ENCODE data around the gene SLC25A10.

The SLC25A10 gene

DNA sequence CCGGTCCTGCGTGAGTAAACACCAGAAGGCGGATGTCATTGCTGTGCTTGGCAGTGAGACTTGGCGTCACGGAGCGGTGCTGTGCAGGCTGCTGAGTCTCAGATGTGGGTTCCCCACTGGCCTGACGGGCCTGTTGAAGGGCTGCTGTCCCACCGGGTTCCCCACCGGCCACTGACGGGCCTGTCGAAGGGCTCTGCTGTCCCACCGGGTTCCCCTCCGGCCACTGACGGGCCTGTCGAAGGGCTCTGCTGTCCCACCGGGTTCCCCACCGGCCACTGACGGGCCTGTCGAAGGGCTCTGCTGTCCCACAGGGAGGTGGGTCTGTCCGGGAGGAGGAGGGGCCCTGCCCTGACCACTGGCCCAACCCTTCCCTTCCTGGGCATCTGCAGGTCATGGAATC is 25.5 kb upstream of the SLC25A10 start:
- Histone ChIP-seq H3K4me1 (ENCODE audit: low read length) (0 out of 2 replicates have a peak, but pooled peaks cover 16% of the 10 kb centered on the region), H3K9me3 (replicated peaks; ENCODE audit: insufficient read depth, low read length) (no peaks in the 10 kb centered on the region), H3K27ac (ENCODE audit: low read length) (no peak overlapping the region), H3F3A (ENCODE audit: insufficient read depth, low read length) (no peaks in the 10 kb centered on the region), H3K4me2 (ENCODE audit: low read depth, low read length) (no peak overlapping the region), H4K20me1 (ENCODE audit: insufficient read depth, low read length) (no peaks in the 10 kb centered on the region), H3K36me3 (replicated peaks; ENCODE audit: insufficient read depth, low read length) (peaks cover 9% of the 10 kb centered on the region), H2AFZ (ENCODE audit: low read length) (no peak overlapping the region), H3K4me3 (ENCODE audit: low read length) (no peak overlapping the region), H3K79me2 (ENCODE audit: low read length) (peaks cover 94% of the 10 kb centered on the region), H3K9me2 (replicated peaks; ENCODE audit: insufficient read depth, low read length) (no peaks in the 10 kb centered on the region), H3K27me3 (replicated peaks; ENCODE audit: insufficient read depth, low read length) (no peaks in the 10 kb centered on the region), H3K9ac (ENCODE audit: low read length) (no peak overlapping the region)
- TF ChIP-seq EZH2phosphoT487 (IDR thresholded peaks at IDR 0.05; ENCODE audit: low read length) (no peak), EZH2 (optimal IDR thresholded peaks at IDR 0.05; ENCODE audit: low read depth, low read length) (no peak)
- TF ChIP-seq, protein P1, sequence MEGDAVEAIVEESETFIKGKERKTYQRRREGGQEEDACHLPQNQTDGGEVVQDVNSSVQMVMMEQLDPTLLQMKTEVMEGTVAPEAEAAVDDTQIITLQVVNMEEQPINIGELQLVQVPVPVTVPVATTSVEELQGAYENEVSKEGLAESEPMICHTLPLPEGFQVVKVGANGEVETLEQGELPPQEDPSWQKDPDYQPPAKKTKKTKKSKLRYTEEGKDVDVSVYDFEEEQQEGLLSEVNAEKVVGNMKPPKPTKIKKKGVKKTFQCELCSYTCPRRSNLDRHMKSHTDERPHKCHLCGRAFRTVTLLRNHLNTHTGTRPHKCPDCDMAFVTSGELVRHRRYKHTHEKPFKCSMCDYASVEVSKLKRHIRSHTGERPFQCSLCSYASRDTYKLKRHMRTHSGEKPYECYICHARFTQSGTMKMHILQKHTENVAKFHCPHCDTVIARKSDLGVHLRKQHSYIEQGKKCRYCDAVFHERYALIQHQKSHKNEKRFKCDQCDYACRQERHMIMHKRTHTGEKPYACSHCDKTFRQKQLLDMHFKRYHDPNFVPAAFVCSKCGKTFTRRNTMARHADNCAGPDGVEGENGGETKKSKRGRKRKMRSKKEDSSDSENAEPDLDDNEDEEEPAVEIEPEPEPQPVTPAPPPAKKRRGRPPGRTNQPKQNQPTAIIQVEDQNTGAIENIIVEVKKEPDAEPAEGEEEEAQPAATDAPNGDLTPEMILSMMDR (IDR thresholded peaks at IDR 0.05; ENCODE audit: low read length), result no peak
- no peak for DNase-seq

DNA sequence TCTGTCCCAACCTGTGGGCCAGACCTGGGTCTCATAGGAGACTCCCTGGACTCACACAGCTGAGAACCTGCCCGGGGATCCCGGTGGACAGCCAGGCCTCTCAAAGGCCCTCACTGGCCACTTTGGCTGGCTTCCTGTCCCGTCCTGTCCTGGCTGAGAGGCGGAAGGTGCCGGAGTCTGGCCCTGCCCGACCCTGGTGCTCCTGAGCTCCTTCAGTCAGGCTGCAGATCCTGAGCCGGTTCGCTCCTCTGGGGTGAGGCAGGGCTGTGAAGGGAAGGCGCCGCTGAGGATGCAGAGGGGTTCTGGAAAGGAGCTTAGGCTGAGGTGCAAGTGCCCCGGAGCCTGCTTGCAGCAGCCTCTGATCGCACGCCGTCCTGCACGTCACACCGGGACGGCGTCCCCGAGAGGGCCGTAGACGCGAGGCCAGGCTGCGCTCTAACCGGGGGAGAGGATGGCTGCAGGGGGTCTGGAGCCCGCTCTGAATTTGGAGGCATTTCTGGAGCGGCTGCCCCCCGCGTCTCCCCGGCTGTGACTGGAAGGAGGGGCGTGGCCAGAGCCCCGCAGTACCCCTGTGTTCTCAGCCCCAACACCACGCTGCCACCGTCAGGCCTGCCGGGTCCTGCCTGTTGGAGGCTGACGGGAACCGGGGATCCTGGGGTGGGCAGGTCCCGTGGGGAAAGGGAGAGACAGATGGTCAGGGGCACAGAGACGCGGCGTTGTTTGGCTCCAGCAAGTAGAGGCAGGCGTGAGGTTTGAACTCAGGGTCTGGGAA is 24.1 kb upstream of the SLC25A10 start:
- TF ChIP-seq EZH2 (optimal IDR thresholded peaks at IDR 0.05; ENCODE audit: low read depth, low read length) (no peak), EZH2phosphoT487 (IDR thresholded peaks at IDR 0.05; ENCODE audit: low read length) (no peak)
- TF ChIP-seq, protein P1 (IDR thresholded peaks at IDR 0.05; ENCODE audit: low read length), result no peak
- no peaks in the 10 kb centered on the region for H3F3A ChIP-seq (ENCODE audit: insufficient read depth, low read length)
- H3K4me2 ChIP-seq (ENCODE audit: low read depth, low read length), result no peak overlapping the region
- no peak overlapping the region for H2AFZ ChIP-seq (ENCODE audit: low read length)
- no peak overlapping the region for H3K27ac ChIP-seq (ENCODE audit: low read length)
- peaks cover 11% of the 10 kb centered on the region for H3K36me3 ChIP-seq (replicated peaks; ENCODE audit: insufficient read depth, low read length)
- no peak overlapping the region for H3K4me3 ChIP-seq (ENCODE audit: low read length)
- no peaks in the 10 kb centered on the region for H4K20me1 ChIP-seq (ENCODE audit: insufficient read depth, low read length)
- peaks cover 82% of the 10 kb centered on the region for H3K79me2 ChIP-seq (ENCODE audit: low read length)
- H3K4me1 ChIP-seq (ENCODE audit: low read length), result 0 out of 2 replicates have a peak, but pooled peaks cover 11% of the 10 kb centered on the region
- DNase-seq, result no peak
- no peak overlapping the region for H3K9ac ChIP-seq (ENCODE audit: low read length)
- H3K9me3 ChIP-seq (replicated peaks; ENCODE audit: insufficient read depth, low read length), result no peaks in the 10 kb centered on the region
- H3K27me3 ChIP-seq (replicated peaks; ENCODE audit: insufficient read depth, low read length), result no peaks in the 10 kb centered on the region
- no peaks in the 10 kb centered on the region for H3K9me2 ChIP-seq (replicated peaks; ENCODE audit: insufficient read depth, low read length)

DNA sequence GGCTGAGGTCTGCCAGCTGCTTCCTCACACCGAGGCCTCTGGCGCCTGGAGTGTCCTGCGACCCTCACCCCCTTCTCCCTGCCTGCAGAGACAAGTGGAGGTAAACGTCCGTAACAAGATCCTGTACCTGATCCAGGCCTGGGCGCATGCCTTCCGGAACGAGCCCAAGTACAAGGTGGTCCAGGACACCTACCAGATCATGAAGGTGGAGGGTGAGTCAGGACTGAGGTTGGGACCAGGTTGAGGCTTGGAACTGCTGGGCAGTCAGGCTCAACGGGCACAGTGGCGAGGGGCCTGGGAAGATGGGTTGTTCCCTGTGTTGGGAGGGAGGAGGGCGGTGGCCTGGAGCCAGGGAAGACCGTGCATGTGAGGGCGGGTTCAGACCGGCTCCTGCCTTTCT is 23.5 kb upstream of the SLC25A10 start:
- TF ChIP-seq EZH2phosphoT487 (IDR thresholded peaks at IDR 0.05; ENCODE audit: low read length) (no peak), EZH2 (optimal IDR thresholded peaks at IDR 0.05; ENCODE audit: low read depth, low read length) (no peak)
- TF ChIP-seq, protein P1 (IDR thresholded peaks at IDR 0.05; ENCODE audit: low read length), result no peak
- no peaks in the 10 kb centered on the region for H3F3A ChIP-seq (ENCODE audit: insufficient read depth, low read length)
- no peaks in the 10 kb centered on the region for H3K9me3 ChIP-seq (replicated peaks; ENCODE audit: insufficient read depth, low read length)
- H4K20me1 ChIP-seq (ENCODE audit: insufficient read depth, low read length), result no peaks in the 10 kb centered on the region
- DNase-seq, result no peak
- no peak overlapping the region for H3K4me3 ChIP-seq (ENCODE audit: low read length)
- H3K9ac ChIP-seq (ENCODE audit: low read length), result no peak overlapping the region
- H3K36me3 ChIP-seq (replicated peaks; ENCODE audit: insufficient read depth, low read length), result peaks cover 11% of the 10 kb centered on the region
- peaks cover 76% of the 10 kb centered on the region for H3K79me2 ChIP-seq (ENCODE audit: low read length)
- 0 out of 2 replicates have a peak, but pooled peaks cover 11% of the 10 kb centered on the region for H3K4me1 ChIP-seq (ENCODE audit: low read length)
- H3K4me2 ChIP-seq (ENCODE audit: low read depth, low read length), result no peak overlapping the region
- H3K9me2 ChIP-seq (replicated peaks; ENCODE audit: insufficient read depth, low read length), result no peaks in the 10 kb centered on the region
- no peaks in the 10 kb centered on the region for H3K27me3 ChIP-seq (replicated peaks; ENCODE audit: insufficient read depth, low read length)
- H2AFZ ChIP-seq (ENCODE audit: low read length), result no peak overlapping the region
- H3K27ac ChIP-seq (ENCODE audit: low read length), result no peak overlapping the region

Data from MM.1S (cell line).